ENCODE results near the gene SLC23A2.
"Not testable (repeated sequence)": the region's sequence is repeated elsewhere in the genome, so short reads cannot be mapped to it uniquely, and the experiment has no call there.

Gene SLC23A2

GRCh38 chr20:4871486-4871885 lies 129.8 kb downstream of the SLC23A2 start:
- DNase-seq, result no peak

- DNase-seq, result no peak
Measured at GRCh38 chr20:4870906-4871305, 130.4 kb downstream of the SLC23A2 start.

GRCh38 chr20:4869290-4870193 lies 131.8 kb downstream of the SLC23A2 start:
- DNase-seq, result peak; percentile 46

GRCh38 chr20:4867051-4867450 lies 134.3 kb downstream of the SLC23A2 start:
- no peak for DNase-seq

GRCh38 chr20:4866429-4866828 lies 134.9 kb downstream of the SLC23A2 start:
- no peak for DNase-seq

- no peak for DNase-seq
Measured at GRCh38 chr20:4864311-4864752, 137.0 kb downstream of the SLC23A2 start.

- DNase-seq, result no peak
Measured at GRCh38 chr20:4862661-4863060, 138.6 kb downstream of the SLC23A2 start.

GRCh38 chr20:4861961-4862360 lies 139.3 kb downstream of the SLC23A2 start:
- no peak for DNase-seq

GRCh38 chr20:4858000-4858399 lies 143.3 kb downstream of the SLC23A2 start:
- DNase-seq, result no peak

- DNase-seq, result no peak
Measured at GRCh38 chr20:4856022-4856755, 145.1 kb downstream of the SLC23A2 start.

GRCh38 chr20:4855555-4855954 lies 145.8 kb downstream of the SLC23A2 start:
- DNase-seq, result no peak

- DNase-seq, result no peak
Measured at GRCh38 chr20:4855097-4855496, 146.2 kb downstream of the SLC23A2 start.

GRCh38 chr20:4854561-4854901 lies 146.8 kb downstream of the SLC23A2 start:
- DNase-seq, result no peak

GRCh38 chr20:4853757-4854560 lies 147.4 kb downstream of the SLC23A2 start:
- DNase-seq, result no peak

- DNase-seq, result no peak
Measured at GRCh38 chr20:4853004-4853403, 148.3 kb downstream of the SLC23A2 start.

- DNase-seq, result no peak
Measured at GRCh38 chr20:4850960-4851359, 150.3 kb downstream of the SLC23A2 start.

- not testable (repeated sequence) for DNase-seq
Measured at GRCh38 chr20:4848829-4849228, 152.5 kb downstream of the SLC23A2 start.

GRCh38 chr20:4848041-4848440 lies 153.3 kb downstream of the SLC23A2 start:
- no peak for DNase-seq

GRCh38 chr20:4846821-4847220 lies 154.5 kb downstream of the SLC23A2 start:
- no peak for DNase-seq

GRCh38 chr20:4844751-4845465 lies 156.4 kb downstream of the SLC23A2 start:
- peak; percentile 20 for DNase-seq

GRCh38 chr20:4844325-4844724 lies 157.0 kb downstream of the SLC23A2 start:
- DNase-seq, result no peak

GRCh38 chr20:4840801-4841200 lies 160.5 kb downstream of the SLC23A2 start:
- no peak for DNase-seq

GRCh38 chr20:4838526-4838925 lies 162.8 kb downstream of the SLC23A2 start:
- DNase-seq, result no peak
